ENCODE results near the gene ABCD4. TPM values are rescaled to one million over a fixed set of nuclear protein-coding genes. Genes with fewer than 3 reads are reported as not detected.

ABCD4 gene
- total and polyA plus RNA-seq, 2 donors (not counting 3 experiments of a cell fraction or from before 2014, with no cell fraction given): 58.2 to 84.2 TPM

DNA sequence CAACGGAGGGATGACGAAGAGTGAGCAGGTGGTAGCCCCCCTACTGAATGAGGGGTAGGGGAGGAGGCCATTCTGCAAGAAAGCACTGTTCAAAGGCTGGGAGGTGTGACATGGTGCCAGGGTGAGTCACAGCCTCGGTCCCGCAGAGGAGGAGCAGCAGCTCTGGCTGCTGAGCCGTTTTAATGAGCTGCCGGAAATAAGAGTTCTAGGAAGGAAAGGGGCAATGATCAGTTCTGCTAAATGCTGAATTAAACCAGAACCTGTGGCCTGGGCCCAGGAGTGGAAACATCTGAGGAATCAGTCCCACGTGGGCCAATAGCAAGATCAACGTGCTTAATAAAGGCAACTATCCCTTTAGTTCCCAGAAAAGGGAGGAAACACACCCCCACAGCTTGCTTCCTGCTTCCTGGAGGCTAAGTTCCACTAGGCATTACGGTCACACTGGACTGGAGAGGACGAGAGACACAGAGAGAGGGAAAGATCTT is 3.6 kb downstream of the ABCD4 start:
- dilution Hi-C loops (cut with MboI; ENCODE audit: extremely low pct_ligation_motif_present, low sequenced_read_pairs) (no loop called here), intact Hi-C loops (cut with micrococcal nuclease) (loop anchor here (2.0 kb wide), 1 partner anchor 42 kb away; no protein-coding TSS in a partner anchor)
- Histone ChIP-seq H3K79me2 (ENCODE audit: control insufficient read depth, insufficient read depth, low read length) (peaks cover 40% of the 10 kb centered on the region), H3K9ac (replicated peaks; ENCODE audit: extremely low read depth, insufficient read depth, low read length) (peak overlapping the region; percentile 25), H3K4me1 (ENCODE audit: control insufficient read depth, extremely low read depth, insufficient read depth, low read length) (peaks cover 28% of the 10 kb centered on the region), H3K27me3 (ENCODE audit: control insufficient read depth in 2 of 2, insufficient read depth in 2 of 2, low read length in 2 of 2) (no peaks in the 10 kb centered on the region), H3K36me3 (ENCODE audit: control insufficient read depth in 2 of 2, extremely low read depth in 1 of 2, insufficient read depth in 2 of 2, low read length in 2 of 2) (peaks cover 0 to 32% of the 10 kb centered on the region in 2 experiments), H3K4me3 (replicated peaks in 1 of 3; ENCODE audit: insufficient read depth in 1 of 3, low read depth in 1 of 3, low read length in 3 of 3) (peak overlapping the region in 1 of 3 experiments; percentile 44), H4K20me1 (replicated peaks; ENCODE audit: control insufficient read depth, extremely low read depth, insufficient read depth, low read length) (no peaks in the 10 kb centered on the region), H3K9me3 (replicated peaks; ENCODE audit: control insufficient read depth, insufficient read depth, low read length) (no peaks in the 10 kb centered on the region), H3K27ac (ENCODE audit: insufficient read depth, low read depth, low read length) (peak overlapping the region; percentile 73), H3K9me1 (replicated peaks; ENCODE audit: control insufficient read depth, extremely low read depth, insufficient read depth, low read length) (no peaks in the 10 kb centered on the region), H3K4me2 (ENCODE audit: insufficient read depth, low read length) (peak overlapping the region; percentile 77), H2AFZ (ENCODE audit: low read depth, low read length) (peak overlapping the region; percentile 76)
- POLR2A ChIA-PET: no interaction called here
- peak; percentile 73 for DNase-seq (ENCODE audit: low read depth, low spot score)
- FAIRE-seq: peak; percentile 94
- CTCF ChIA-PET: interaction anchor here (0.6 to 1.2 kb wide), 3 partner anchors 18 to 47 kb away, joined by 3 read pairs; no protein-coding TSS in a partner anchor
- TF ChIP-seq POLR2AphosphoS5 (IDR thresholded peaks at IDR 0.05; ENCODE audit: insufficient read depth, low read depth, low read length) (peak; percentile 53), JUN (IDR thresholded peaks at IDR 0.05; ENCODE audit: borderline replicate concordance, insufficient read depth, insufficient read length, low read depth) (no peak), FOS (IDR thresholded peaks at IDR 0.05; ENCODE audit: borderline replicate concordance, insufficient read depth, low read length) (no peak), POLR2A (IDR thresholded peaks at IDR 0.05; ENCODE audit: low read depth, low read length) (no peak), EZH2 (IDR thresholded peaks at IDR 0.05; ENCODE audit: borderline replicate concordance, low read depth, low read length, severe bottlenecking) (no peak), MYC (IDR thresholded peaks at IDR 0.05; ENCODE audit: low read depth, low read length) (no peak), GATA2 (IDR thresholded peaks at IDR 0.05; ENCODE audit: insufficient read depth, insufficient read length, low read depth, low read length) (no peak), CTCF (IDR thresholded peaks at IDR 0.05; ENCODE audit: extremely low read depth in 1 of 2, insufficient read depth in 1 of 2, low read depth in 1 of 2, low read length in 2 of 2) (no peak)
- TF ChIP-seq, protein P1, sequence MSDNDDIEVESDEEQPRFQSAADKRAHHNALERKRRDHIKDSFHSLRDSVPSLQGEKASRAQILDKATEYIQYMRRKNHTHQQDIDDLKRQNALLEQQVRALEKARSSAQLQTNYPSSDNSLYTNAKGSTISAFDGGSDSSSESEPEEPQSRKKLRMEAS (IDR thresholded peaks at IDR 0.05; ENCODE audit: insufficient read depth, insufficient read length): peak; percentile 73
- BruUV-seq (replicated peaks): no TSS peak
